GM19455 (cell line): ENCODE data around the gene ERRFI1.
"Not testable (repeated sequence)": the region's sequence is repeated elsewhere in the genome, so short reads cannot be mapped to it uniquely, and the experiment has no call there.

Source experiments
- ATAC-seq: cut with Tn5 transposase; IDR thresholded peaks from one replicate; pipeline ENCODE4 v1.9.1; 2021; ENCODE audit not compliant: unreplicated experiment

Gene ERRFI1, protein sequence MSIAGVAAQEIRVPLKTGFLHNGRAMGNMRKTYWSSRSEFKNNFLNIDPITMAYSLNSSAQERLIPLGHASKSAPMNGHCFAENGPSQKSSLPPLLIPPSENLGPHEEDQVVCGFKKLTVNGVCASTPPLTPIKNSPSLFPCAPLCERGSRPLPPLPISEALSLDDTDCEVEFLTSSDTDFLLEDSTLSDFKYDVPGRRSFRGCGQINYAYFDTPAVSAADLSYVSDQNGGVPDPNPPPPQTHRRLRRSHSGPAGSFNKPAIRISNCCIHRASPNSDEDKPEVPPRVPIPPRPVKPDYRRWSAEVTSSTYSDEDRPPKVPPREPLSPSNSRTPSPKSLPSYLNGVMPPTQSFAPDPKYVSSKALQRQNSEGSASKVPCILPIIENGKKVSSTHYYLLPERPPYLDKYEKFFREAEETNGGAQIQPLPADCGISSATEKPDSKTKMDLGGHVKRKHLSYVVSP

GRCh38 chr1:8026153-8026975, at the start of gene ERRFI1:
Gene ERRFI1 (minus strand): TSS chr1:8026309. CDS start chr1:8015619, 10,690 bp downstream.
- ATAC-seq: peak; percentile 87

- ATAC-seq: no peak
Observed at GRCh38 chr1:8075511-8076051, 49.5 kb upstream of the ERRFI1 start.

- ATAC-seq: no peak
Observed at GRCh38 chr1:8073112-8073855, 47.2 kb upstream of the ERRFI1 start.

DNA sequence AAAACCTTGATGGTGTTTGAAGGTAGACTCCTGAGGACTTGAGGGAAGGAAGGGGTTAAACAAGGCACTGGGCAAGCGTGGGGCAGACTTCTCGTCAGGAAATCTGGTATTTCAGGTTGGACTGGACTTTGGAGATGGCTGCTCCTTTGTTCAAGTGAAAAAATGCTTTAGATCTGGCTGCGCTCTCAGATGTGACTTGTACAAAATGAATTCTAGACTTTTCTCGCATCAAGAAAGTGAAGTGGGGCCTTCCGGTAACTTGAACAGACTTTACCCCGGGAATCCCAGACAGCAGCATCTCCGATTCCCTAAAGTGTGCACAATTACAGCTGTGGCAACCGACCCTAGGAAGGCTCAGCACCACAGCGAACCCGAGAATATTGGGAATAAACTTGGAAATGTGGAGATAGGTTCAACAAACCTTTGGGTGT, 44.3 kb upstream of the ERRFI1 start:
- ATAC-seq: no peak

GRCh38 chr1:8069614-8070320, 43.7 kb upstream of the ERRFI1 start:
- not testable (repeated sequence) for ATAC-seq

- no peak for ATAC-seq
Observed at GRCh38 chr1:8065369-8065768, 39.3 kb upstream of the ERRFI1 start.

DNA sequence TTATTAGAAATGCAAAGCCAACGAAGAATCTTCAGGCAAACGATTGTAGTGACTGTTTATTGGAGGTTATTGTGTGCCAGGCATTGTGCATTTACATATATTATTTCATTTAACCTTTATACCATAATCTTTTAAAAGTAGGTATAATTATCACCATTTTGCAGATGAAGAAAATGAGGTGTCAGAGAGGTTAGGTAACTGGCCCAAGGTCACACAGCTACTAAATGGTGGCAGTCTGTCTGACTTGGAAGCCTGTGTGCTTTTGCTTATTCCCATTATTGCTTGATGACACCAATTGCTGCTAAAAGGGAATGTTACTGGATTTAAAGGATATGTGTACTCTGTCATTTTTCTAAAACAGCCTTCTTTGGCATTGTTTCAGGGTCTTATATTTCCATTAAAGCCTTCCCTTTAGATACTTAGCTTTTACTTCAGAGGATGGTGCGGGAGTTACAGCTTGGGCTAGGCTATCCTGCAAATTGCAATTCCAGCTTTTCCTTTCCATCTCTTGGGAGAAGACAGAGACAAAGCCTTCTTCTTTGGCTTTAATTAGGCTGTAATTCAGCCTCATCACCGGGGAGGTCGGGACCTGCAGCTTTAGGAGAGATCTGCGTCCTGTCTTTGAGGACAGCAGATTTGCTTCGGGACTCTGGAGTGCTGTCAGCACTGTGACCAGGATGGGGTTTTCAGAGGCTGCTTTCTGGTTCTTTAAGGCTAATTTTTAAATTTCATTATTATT, 37.4 kb upstream of the ERRFI1 start:
- no peak for ATAC-seq

- ATAC-seq: no peak
Observed at GRCh38 chr1:8062861-8063260, 36.8 kb upstream of the ERRFI1 start.

DNA sequence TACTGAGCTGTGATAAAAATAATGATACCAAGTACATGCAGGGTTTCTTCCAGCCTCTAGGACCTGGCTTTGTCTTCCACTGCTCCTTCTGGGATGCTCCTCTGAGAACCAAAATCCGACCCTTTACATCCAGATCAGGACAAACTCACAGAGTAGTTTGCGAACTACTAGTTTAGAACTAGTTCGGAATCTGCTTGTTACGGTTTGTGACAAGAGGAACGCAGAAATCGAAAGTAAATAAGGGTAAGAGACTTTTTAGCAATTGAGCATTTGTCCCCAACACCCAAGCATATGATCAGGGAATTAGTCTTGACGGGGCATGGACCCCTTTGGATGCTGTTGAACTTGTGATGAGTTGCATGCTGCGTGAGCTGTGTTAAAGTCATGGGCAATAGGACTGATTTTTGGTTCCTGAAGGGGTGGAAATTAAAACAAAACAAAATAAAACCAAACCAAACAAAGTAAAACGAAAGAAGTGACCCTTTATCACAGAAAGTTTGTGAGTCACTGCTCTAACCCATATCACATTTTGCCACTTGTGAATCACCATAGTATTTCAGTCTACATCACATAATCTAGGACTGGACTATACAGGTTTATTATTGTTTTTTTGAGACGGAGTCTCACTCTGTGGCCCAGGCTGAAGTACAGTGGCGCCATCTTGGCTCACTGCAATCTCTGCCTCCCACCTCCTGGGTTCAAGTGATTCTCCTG, 35.7 kb upstream of the ERRFI1 start:
- ATAC-seq: no peak

DNA sequence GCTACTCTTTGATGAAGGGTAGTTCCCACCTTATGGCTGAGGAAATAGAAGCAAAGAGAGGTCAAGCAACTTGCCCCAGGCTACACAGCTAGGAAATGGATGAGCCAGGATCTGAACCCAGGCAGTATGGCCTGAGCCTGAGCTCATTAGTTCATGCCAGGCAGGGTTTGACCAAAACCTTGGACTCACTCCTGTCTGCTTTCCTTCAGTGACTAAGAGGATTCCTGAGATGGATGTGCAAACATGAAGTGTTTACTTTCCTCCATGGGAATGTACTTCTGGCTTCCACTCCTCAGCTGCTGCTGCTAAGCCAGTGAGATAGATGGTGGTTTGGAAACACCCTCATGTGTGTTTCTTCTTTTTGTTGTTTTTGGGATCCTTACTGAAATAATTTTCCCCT, 35.1 kb upstream of the ERRFI1 start:
- ATAC-seq: no peak

GRCh38 chr1:8059161-8059622, 33.1 kb upstream of the ERRFI1 start:
- ATAC-seq: no peak

DNA sequence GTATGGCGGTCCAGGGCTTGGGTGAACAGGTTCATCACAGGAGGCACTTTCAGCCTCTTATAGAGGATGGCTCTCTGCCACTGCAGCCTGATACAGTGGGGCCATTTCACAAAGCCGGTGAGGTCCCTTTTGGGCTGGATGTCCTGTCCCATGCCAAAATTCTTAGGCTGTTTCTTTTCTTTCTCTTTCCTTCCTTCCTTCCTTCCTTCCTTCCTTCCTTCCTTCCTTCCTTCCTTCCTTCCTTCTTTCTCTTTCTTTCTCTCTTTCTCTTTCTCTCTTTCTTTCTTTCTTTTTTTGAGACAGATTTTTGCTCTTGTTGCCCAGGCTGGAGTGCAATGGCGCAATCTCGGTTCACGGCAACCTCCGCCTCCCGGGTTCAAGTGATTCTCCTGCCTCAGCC, 31.7 kb upstream of the ERRFI1 start:
- ATAC-seq: not testable (repeated sequence)

DNA sequence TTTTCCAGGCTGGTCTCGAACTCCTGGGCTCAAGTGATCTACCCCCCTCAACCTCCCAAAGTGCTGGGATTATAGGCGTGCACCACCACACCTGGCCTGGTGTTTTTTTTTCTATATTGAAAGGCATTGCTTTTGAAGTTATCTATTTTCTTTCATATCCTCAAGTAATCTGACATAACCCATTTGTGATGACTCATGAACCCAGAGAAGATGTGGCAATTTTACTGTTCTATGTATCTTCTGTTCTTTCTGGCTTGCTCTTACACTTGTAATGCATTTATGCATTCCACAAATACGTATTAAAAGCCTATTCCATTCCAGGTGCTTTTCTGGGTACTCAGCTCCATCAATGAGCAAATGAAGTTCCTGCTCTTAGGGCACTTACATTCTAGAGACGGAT, 29.9 kb upstream of the ERRFI1 start:
- ATAC-seq: no peak

DNA sequence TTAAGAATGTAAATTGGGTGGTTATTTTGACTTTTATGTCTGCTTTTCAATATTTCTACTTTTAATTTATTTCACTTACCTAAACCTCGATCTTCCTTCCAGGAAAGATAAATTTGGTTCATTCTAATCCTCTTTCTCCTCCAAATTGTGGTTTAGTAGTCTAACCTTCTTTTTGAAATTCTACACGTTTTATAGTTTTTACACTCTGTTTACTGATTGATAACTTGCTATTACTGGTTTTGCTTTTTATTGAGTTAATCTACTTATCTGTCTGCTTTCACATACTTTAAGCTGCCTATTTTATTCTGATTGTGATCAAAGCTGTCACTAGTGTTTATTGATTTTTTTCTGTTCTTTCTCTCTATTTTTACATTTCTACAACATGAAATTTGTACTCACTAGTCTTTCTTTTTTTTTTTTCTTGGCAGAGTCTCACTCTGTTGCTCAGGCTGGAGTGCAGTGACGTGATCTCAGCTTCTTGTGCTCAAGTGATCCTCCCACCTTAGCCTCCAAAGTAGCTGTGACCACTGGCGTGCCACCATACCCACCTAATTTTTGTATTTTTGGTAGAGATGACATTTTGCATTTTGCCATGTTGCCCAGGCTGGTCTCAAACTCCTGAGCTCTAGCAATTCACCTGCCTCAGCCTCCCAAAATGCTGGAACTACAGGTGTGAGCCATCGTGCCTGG, 27.9 kb upstream of the ERRFI1 start:
- ATAC-seq: no peak

GRCh38 chr1:8051650-8052049, 25.5 kb upstream of the ERRFI1 start:
- no peak for ATAC-seq

GRCh38 chr1:8049229-8049628, 23.1 kb upstream of the ERRFI1 start:
- not testable (repeated sequence) for ATAC-seq

DNA sequence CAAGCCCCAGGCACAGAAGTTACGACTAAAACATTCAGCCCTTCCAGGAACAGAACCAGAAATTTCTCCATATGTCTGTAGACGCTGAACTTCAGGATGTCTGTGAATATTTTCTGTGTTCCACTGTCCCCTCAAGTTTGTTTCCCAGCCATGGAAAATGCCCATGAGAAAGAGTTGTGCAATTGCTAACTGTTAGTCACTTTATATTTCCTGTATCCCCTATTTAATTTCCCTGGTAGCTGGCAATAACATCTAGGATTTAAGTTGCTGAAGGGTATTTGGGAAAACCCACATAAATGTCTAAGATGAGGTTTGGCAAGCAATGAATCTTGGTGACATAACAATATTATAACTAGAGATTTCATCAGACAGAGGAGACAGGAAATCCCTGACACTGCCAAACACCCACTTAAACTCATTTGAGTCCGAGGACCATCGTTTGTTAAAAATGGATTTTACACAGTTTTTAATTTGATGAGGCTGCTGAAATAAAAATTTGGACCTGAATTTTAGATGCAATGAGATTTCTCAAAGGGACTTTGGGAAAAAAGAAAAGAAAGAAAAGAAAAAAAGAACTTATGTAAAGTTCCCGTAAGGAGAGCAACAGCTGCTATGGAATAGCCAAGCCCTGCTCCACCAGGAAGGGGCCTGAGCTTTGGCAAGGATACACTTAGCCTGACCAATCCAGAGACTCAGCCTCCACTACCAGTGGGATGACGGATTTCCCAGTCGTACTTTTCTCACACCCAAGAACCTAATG, 21.8 kb upstream of the ERRFI1 start:
- no peak for ATAC-seq

DNA sequence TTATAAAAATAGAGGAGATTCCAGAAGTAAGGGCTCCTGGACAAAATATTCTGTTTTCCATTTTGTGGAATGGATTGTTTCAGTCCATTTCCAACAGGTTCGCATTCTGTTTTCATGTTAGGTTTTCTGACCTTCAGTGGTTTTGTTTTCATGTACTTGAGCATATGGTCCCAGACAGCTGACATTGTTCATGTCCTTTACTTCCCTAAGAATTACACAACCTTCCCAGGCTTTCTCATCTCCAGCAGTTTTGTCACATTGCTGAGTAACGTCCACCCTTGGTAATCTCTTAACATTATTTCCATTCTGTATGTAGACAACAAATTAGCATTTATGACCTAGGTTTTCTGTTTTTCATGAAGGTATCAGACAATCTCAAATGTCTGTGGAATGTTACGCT, 21.0 kb upstream of the ERRFI1 start:
- no peak for ATAC-seq
